K562 (cell line): ENCODE measurements around the gene PACRG. TPM values are rescaled to one million over a fixed set of nuclear protein-coding genes. Genes with fewer than 3 reads are reported as not detected.

Source experiments
- ATAC-seq: fragments of 200-7000 bp; cut with Tn5 transposase; 3 replicates; pipeline ENCODE4 v1.9.1; 2020; ENCODE audit warnings: moderate library complexity
- BruUV-seq: library from RNA; stranded (reverse); fragments of 400-500 nt; replicated peaks from 2 replicates; lab custom pipeline; 2021; lab: Mats Ljungman, UMichigan
- CTCF ChIA-PET: fragments of 300-600 bp; formaldehyde crosslinking; extraction: SDS; loops from one replicate; lab custom pipeline; 2021; ENCODE audit warnings: low intra/inter-chr PET ratio; lab: Yijun Ruan, JAX
- POLR2A ChIA-PET: fragments of 300-600, 350-650 bp; sonication (Branson Sonifier 250); formaldehyde crosslinking; extraction: SDS; loops from one replicate; lab custom pipeline; 2021; ENCODE audit warnings: antibody characterized with exemption, inconsistent platforms; lab: Yijun Ruan, JAX
- DNase-seq, 4 experiments: peaks; one replicate each; pipeline versions ENCODE4 v3.0.0 to v3.0.0-alpha.2; 2011 to 2018; ENCODE audit warnings: low spot score in 3 of 4, mixed read lengths in 3 of 4; ENCODE audit errors: extremely low read depth in 1 of 4
- FAIRE-seq: peaks from 2 replicates; lab custom pipeline; 2011; peaks lifted over from hg19 to GRCh38; lab: Jason Lieb, UNC
- H2AFZ ChIP-seq: 2 replicates; pipeline ENCODE4 v1.6.0; 2011; ENCODE audit warnings: low read depth, low read length, control low read depth, inconsistent platforms
- H3K27ac ChIP-seq: fragments of 200-600 bp; 3 replicates; pipeline ENCODE4 v1.8.0; 2011; ENCODE audit warnings: low read depth, mild to moderate bottlenecking, control low read depth, inconsistent platforms, low read length, moderate library complexity, mixed read lengths; ENCODE audit errors: extremely low read depth
- H3K27me3 ChIP-seq, 2 experiments: fragments of 300-600 bp in 1 of 2; 2 replicates in 1 of 2; 3 replicates in 1 of 2; pipeline versions ENCODE4 v1.6.0 to v1.8.0; 2011; ENCODE audit warnings: inconsistent platforms in 2 of 2, low read length in 2 of 2, mild to moderate bottlenecking in 1 of 2, mixed read lengths in 1 of 2, moderate library complexity in 1 of 2; ENCODE audit not compliant: control insufficient read depth in 2 of 2, insufficient read depth in 2 of 2
- H3K36me3 ChIP-seq: fragments of 300-600 bp; 3 replicates; pipeline ENCODE4 v1.8.0; 2011; ENCODE audit warnings: mild to moderate bottlenecking, low read length, inconsistent platforms; ENCODE audit not compliant: control insufficient read depth, insufficient read depth
- H3K4me1 ChIP-seq, 2 experiments: fragments of 200-600 bp in 1 of 2; replicated peaks in 1 of 2; 2 replicates in 1 of 2; 3 replicates in 1 of 2; pipeline versions ENCODE4 v1.5.1 to v1.8.0; 2011; ENCODE audit warnings: inconsistent platforms in 2 of 2, low read length in 2 of 2, mild to moderate bottlenecking in 1 of 2, mixed read lengths in 1 of 2, moderate library complexity in 1 of 2; ENCODE audit not compliant: control insufficient read depth in 2 of 2, insufficient read depth in 2 of 2
- H3K4me2 ChIP-seq: 2 replicates; pipeline ENCODE4 v1.6.1; 2011; ENCODE audit warnings: low read length, control low read depth, inconsistent platforms, mixed read lengths; ENCODE audit not compliant: insufficient read depth
- H3K4me3 ChIP-seq: fragments of 200-600 bp; sonication (generic), shearing (Covaris generic); 2 replicates; pipeline ENCODE4 v1.5.1; 2016; ENCODE audit warnings: control low read depth, inconsistent platforms
- H3K79me2 ChIP-seq: fragments of 200-600 bp; 3 replicates; pipeline ENCODE4 v1.8.0; 2011; ENCODE audit warnings: low read length, inconsistent platforms; ENCODE audit not compliant: control insufficient read depth, insufficient read depth
- H3K9ac ChIP-seq, 2 experiments: 2 replicates each; pipeline versions ENCODE4 v1.6.0 to v1.6.1; 2011; ENCODE audit warnings: low read depth in 2 of 2, low read length in 2 of 2, control low read depth in 1 of 2, inconsistent platforms in 1 of 2, mild to moderate bottlenecking in 1 of 2, mixed read lengths in 1 of 2; ENCODE audit not compliant: insufficient read depth in 1 of 2
- H3K9me1 ChIP-seq: one replicate; pipeline ENCODE4 v1.6.0; 2011; ENCODE audit warnings: inconsistent platforms, mild to moderate bottlenecking, low read length, moderate library complexity; ENCODE audit not compliant: control insufficient read depth, insufficient read depth
- H3K9me3 ChIP-seq: replicated peaks from 2 replicates; pipeline ENCODE4 v1.5.1; 2011; ENCODE audit warnings: low read depth, low read length, inconsistent platforms; ENCODE audit not compliant: control insufficient read depth, insufficient read depth
- H4K20me1 ChIP-seq: replicated peaks from 2 replicates; pipeline ENCODE4 v1.6.1; 2011; ENCODE audit warnings: low read length, inconsistent platforms, mixed read lengths; ENCODE audit not compliant: control insufficient read depth, insufficient read depth
- MEIS2 ChIP-seq: fragments of 450-650 bp; IDR thresholded peaks from 2 replicates; pipeline ENCODE4 v1.6.1; 2014; ENCODE audit warnings: mild to moderate bottlenecking; ENCODE audit not compliant: partially characterized antibody
- SNIP1 ChIP-seq: fragments of 450-650 bp; IDR thresholded peaks from 2 replicates; pipeline ENCODE4 v1.7.1; 2017; ENCODE audit warnings: low read depth, mild to moderate bottlenecking
- TARDBP ChIP-seq: fragments of 450-650 bp; IDR thresholded peaks from 2 replicates; pipeline ENCODE4 v1.6.1; 2016
- ZNF12 ChIP-seq: sonication (generic); formaldehyde crosslinking; IDR thresholded peaks from 2 replicates; pipeline ENCODE4 v1.4.0; 2020; ENCODE audit warnings: mild to moderate bottlenecking, missing genetic modification reagents
- ZNF23 ChIP-seq: fragments of 250-450 bp; sonication (Bioruptor Pico); IDR thresholded peaks from 2 replicates; pipeline ENCODE4 v1.4.0; 2020; ENCODE audit warnings: mild to moderate bottlenecking
- ZNF316 ChIP-seq: fragments of 450-650 bp; IDR thresholded peaks from 2 replicates; pipeline ENCODE4 v1.6.1; 2016
- whole genome bisulfite sequencing: fragments of 100-300 bp; shearing (Covaris generic); methylation state at CpG from one replicate; pipeline ENCODE4 v1.1.6; 2016; ENCODE audit warnings: low coverage, mixed read lengths; ENCODE audit not compliant: insufficient coverage; ENCODE audit errors: missing lambda C conversion rate; 5-methylcytosine and 5-hydroxymethylcytosine counted together
- in situ Hi-C: fragments of 300-500 bp; cut with MboI; formaldehyde crosslinking; loops from 4 replicates; pipeline ENCODE4 v1.15.0; 2018; ENCODE audit warnings: inconsistent platforms, mixed read lengths
- intact Hi-C: fragments of 100-400 bp; cut with micrococcal nuclease; formaldehyde crosslinking; loops from 2 replicates; pipeline ENCODE4 v1.14.2; 2022
- polyA plus RNA-seq, 8 experiments: library from polyadenylated mRNA; depleted of rRNA in 4 of 8; stranded (reverse) in 5 of 8; unstranded in 3 of 8; fragments of >200 nt; fragmentation: Nextera tagmentation in 2 of 8; fragmentation: Illumina TruSeq in 1 of 8; extraction: Ambion mirVana in 2 of 8; extraction: Trizol in 1 of 8; gene quantifications; 2 replicates each; pipeline versions ENCODE4 v1.2.1 to v1.2.3, GENCODE V29; 2011 to 2014; ENCODE audit warnings: inconsistent platforms in 1 of 8, missing spikeins in 1 of 8
- total RNA-seq, 7 experiments: library from RNA; depleted of rRNA in 6 of 7; stranded (reverse); fragments of >200 nt in 6 of 7; fragmentation: Illumina TruSeq in 2 of 7; extraction: Trizol in 2 of 7; gene quantifications; 2 replicates each; pipeline versions ENCODE4 v1.2.1 to v1.2.3, GENCODE V29; 2011 to 2021; ENCODE audit warnings: low replicate concordance in 1 of 7
- TF ChIP-seq, protein P1 (sequence below): fragments of 250-450 bp; sonication (Bioruptor Pico); IDR thresholded peaks from 2 replicates; pipeline ENCODE4 v1.8.0; 2022; ENCODE audit warnings: moderate library complexity, mild to moderate bottlenecking, inconsistent platforms
- TF ChIP-seq, protein P2 (sequence below): fragments of 250-450 bp; sonication (Bioruptor Pico); IDR thresholded peaks from 2 replicates; pipeline ENCODE4 v1.8.0; 2022; ENCODE audit warnings: moderate library complexity, mild to moderate bottlenecking, inconsistent platforms
- TF ChIP-seq, protein P3 (sequence below): sonication (generic); formaldehyde crosslinking; IDR thresholded peaks from 2 replicates; pipeline ENCODE4 v1.8.1; 2023; ENCODE audit warnings: missing genetic modification reagents, mild to moderate bottlenecking, borderline replicate concordance
- TF ChIP-seq, protein P4 (sequence below): fragments of 250-450 bp; sonication (Bioruptor Pico); IDR thresholded peaks from 2 replicates; pipeline ENCODE4 v1.4.0; 2020

Gene PACRG
- total and polyA plus RNA-seq, 9 of the 15 experiments (the other 6 are each of a cell fraction or from before 2014, with no cell fraction given): 0.04 TPM; not detected in 8

DNA sequence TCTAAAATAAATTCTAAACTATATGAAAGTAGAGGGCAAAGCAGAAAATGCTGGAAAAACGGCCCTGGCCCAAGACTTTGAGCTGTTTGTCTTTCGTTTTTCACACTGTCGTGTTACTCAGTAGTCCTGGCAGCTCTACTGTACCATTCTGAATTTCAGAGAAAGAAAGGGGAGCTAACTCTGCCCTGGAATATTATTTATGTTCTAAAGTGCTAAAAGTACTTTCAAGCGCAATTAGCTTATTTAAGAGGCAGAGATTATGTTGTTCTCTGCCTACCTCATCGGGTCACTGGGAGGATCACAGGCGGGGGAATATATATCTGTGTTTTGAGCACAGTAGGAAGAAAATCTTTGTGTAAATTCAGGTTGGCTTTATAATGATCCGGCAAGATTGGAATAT is 534.3 kb downstream of the PACRG start:
- no peak overlapping the region for H2AFZ ChIP-seq
- H3K36me3 ChIP-seq: no peaks in the 10 kb centered on the region
- BruUV-seq: no TSS peak
- no peaks in the 10 kb centered on the region for H4K20me1 ChIP-seq
- H3K4me1 ChIP-seq: no peaks in the 10 kb centered on the region
- no peak overlapping the region for H3K4me2 ChIP-seq
- POLR2A ChIA-PET: interaction anchor here (0.6 kb wide), 1 partner anchor 97 kb away, joined by 6 read pairs; no protein-coding TSS in a partner anchor
- ATAC-seq: no peak
- H3K4me3 ChIP-seq: no peak overlapping the region
- no peak for DNase-seq
- no peak for FAIRE-seq
- no peaks in the 10 kb centered on the region for H3K79me2 ChIP-seq
- H3K9me1 ChIP-seq: no peaks in the 10 kb centered on the region
- WGBS: 2% methylated on average over 7 of the region's 7 CpGs
- H3K27me3 ChIP-seq: peaks cover 35 to 54% of the 10 kb centered on the region in 2 experiments
- CTCF ChIA-PET: no interaction called here
- H3K9me3 ChIP-seq: no peaks in the 10 kb centered on the region
- in situ Hi-C loops: no loop called here
- no peak overlapping the region for H3K9ac ChIP-seq
- no peak overlapping the region for H3K27ac ChIP-seq
- intact Hi-C loops: no loop called here
- TF ChIP-seq TARDBP (no peak), SNIP1 (no peak), ZNF12 (no peak), MEIS2 (no peak), ZNF316 (no peak), ZNF23 (CRISPR knock-in tag) (no peak)
- TF ChIP-seq, protein P1, sequence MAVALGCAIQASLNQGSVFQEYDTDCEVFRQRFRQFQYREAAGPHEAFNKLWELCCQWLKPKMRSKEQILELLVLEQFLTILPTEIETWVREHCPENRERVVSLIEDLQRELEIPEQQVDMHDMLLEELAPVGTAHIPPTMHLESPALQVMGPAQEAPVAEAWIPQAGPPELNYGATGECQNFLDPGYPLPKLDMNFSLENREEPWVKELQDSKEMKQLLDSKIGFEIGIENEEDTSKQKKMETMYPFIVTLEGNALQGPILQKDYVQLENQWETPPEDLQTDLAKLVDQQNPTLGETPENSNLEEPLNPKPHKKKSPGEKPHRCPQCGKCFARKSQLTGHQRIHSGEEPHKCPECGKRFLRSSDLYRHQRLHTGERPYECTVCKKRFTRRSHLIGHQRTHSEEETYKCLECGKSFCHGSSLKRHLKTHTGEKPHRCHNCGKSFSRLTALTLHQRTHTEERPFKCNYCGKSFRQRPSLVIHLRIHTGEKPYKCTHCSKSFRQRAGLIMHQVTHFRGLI (CRISPR knock-in tag): no peak
- TF ChIP-seq, protein P2, sequence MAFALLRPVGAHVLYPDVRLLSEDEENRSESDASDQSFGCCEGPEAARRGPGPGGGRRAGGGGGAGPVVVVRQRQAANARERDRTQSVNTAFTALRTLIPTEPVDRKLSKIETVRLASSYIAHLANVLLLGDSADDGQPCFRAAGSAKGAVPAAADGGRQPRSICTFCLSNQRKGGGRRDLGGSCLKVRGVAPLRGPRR: no peak
- TF ChIP-seq, protein P3, sequence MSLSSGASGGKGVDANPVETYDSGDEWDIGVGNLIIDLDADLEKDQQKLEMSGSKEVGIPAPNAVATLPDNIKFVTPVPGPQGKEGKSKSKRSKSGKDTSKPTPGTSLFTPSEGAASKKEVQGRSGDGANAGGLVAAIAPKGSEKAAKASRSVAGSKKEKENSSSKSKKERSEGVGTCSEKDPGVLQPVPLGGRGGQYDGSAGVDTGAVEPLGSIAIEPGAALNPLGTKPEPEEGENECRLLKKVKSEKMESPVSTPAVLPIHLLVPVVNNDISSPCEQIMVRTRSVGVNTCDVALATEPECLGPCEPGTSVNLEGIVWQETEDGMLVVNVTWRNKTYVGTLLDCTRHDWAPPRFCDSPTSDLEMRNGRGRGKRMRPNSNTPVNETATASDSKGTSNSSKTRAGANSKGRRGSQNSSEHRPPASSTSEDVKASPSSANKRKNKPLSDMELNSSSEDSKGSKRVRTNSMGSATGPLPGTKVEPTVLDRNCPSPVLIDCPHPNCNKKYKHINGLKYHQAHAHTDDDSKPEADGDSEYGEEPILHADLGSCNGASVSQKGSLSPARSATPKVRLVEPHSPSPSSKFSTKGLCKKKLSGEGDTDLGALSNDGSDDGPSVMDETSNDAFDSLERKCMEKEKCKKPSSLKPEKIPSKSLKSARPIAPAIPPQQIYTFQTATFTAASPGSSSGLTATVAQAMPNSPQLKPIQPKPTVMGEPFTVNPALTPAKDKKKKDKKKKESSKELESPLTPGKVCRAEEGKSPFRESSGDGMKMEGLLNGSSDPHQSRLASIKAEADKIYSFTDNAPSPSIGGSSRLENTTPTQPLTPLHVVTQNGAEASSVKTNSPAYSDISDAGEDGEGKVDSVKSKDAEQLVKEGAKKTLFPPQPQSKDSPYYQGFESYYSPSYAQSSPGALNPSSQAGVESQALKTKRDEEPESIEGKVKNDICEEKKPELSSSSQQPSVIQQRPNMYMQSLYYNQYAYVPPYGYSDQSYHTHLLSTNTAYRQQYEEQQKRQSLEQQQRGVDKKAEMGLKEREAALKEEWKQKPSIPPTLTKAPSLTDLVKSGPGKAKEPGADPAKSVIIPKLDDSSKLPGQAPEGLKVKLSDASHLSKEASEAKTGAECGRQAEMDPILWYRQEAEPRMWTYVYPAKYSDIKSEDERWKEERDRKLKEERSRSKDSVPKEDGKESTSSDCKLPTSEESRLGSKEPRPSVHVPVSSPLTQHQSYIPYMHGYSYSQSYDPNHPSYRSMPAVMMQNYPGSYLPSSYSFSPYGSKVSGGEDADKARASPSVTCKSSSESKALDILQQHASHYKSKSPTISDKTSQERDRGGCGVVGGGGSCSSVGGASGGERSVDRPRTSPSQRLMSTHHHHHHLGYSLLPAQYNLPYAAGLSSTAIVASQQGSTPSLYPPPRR (CRISPR knock-in tag): no peak
- TF ChIP-seq, protein P4, sequence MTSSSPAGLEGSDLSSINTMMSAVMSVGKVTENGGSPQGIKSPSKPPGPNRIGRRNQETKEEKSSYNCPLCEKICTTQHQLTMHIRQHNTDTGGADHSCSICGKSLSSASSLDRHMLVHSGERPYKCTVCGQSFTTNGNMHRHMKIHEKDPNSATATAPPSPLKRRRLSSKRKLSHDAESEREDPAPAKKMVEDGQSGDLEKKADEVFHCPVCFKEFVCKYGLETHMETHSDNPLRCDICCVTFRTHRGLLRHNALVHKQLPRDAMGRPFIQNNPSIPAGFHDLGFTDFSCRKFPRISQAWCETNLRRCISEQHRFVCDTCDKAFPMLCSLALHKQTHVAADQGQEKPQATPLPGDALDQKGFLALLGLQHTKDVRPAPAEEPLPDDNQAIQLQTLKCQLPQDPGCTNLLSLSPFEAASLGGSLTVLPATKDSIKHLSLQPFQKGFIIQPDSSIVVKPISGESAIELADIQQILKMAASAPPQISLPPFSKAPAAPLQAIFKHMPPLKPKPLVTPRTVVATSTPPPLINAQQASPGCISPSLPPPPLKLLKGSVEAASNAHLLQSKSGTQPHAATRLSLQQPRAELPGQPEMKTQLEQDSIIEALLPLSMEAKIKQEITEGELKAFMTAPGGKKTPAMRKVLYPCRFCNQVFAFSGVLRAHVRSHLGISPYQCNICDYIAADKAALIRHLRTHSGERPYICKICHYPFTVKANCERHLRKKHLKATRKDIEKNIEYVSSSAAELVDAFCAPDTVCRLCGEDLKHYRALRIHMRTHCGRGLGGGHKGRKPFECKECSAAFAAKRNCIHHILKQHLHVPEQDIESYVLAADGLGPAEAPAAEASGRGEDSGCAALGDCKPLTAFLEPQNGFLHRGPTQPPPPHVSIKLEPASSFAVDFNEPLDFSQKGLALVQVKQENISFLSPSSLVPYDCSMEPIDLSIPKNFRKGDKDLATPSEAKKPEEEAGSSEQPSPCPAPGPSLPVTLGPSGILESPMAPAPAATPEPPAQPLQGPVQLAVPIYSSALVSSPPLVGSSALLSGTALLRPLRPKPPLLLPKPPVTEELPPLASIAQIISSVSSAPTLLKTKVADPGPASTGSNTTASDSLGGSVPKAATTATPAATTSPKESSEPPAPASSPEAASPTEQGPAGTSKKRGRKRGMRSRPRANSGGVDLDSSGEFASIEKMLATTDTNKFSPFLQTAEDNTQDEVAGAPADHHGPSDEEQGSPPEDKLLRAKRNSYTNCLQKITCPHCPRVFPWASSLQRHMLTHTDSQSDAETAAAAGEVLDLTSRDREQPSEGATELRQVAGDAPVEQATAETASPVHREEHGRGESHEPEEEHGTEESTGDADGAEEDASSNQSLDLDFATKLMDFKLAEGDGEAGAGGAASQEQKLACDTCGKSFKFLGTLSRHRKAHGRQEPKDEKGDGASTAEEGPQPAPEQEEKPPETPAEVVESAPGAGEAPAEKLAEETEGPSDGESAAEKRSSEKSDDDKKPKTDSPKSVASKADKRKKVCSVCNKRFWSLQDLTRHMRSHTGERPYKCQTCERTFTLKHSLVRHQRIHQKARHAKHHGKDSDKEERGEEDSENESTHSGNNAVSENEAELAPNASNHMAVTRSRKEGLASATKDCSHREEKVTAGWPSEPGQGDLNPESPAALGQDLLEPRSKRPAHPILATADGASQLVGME (CRISPR knock-in tag): no peak
